ENCODE results near the gene ENO3.

The ENO3 gene

DNA sequence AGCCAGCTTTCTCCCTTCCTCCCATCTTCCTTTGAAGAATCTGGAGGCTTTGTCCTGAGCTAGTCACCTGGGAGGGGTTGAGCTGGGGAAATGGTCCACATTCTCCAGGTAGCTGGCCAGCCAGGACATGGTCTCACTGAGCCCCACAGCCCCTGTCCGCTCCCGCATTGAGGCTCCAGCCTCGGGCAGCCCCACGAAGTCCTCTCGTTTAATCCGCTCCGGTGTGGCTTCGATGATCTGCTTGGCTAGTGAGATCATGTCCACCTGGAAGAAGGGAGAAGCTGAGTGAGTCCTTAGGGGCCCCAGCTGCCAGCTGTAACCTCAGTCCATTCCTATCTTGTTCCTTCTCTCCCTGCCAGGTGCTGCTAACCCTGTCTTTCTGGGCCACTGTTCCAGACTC, 19.4 kb downstream of the ENO3 start:
- TF ChIP-seq, protein P1, sequence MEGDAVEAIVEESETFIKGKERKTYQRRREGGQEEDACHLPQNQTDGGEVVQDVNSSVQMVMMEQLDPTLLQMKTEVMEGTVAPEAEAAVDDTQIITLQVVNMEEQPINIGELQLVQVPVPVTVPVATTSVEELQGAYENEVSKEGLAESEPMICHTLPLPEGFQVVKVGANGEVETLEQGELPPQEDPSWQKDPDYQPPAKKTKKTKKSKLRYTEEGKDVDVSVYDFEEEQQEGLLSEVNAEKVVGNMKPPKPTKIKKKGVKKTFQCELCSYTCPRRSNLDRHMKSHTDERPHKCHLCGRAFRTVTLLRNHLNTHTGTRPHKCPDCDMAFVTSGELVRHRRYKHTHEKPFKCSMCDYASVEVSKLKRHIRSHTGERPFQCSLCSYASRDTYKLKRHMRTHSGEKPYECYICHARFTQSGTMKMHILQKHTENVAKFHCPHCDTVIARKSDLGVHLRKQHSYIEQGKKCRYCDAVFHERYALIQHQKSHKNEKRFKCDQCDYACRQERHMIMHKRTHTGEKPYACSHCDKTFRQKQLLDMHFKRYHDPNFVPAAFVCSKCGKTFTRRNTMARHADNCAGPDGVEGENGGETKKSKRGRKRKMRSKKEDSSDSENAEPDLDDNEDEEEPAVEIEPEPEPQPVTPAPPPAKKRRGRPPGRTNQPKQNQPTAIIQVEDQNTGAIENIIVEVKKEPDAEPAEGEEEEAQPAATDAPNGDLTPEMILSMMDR (conservative IDR thresholded peaks at IDR 0.05; ENCODE audit: low read depth, low read length), result no peak
- H3K4me3 ChIP-seq (ENCODE audit: low read length), result no peak overlapping the region
- no peak for DNase-seq (ENCODE audit: low read depth)

DNA sequence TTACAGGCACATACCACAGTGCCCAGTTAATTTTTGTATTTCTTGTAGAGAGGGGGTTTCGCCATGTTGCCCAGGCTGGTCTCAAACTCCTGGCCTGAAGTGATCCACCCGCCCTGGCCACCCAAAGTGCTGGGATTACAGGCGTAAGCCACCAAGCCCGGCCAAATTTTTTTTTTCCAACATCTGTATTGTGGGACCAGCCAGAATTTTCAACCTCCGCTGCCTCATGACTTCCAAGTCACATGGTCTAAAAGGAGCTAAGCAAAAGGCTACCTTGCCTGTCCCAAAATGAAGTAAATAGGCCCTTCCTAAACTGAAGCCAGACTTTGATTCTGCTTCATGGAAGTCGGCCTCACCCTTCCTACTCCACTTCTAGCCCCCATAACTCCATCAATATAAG, 20.9 kb downstream of the ENO3 start:
- DNase-seq (ENCODE audit: low read depth), result no peak
- no peak overlapping the region for H3K4me3 ChIP-seq (ENCODE audit: low read length)
- TF ChIP-seq, protein P1 (conservative IDR thresholded peaks at IDR 0.05; ENCODE audit: low read depth, low read length), result no peak

DNA sequence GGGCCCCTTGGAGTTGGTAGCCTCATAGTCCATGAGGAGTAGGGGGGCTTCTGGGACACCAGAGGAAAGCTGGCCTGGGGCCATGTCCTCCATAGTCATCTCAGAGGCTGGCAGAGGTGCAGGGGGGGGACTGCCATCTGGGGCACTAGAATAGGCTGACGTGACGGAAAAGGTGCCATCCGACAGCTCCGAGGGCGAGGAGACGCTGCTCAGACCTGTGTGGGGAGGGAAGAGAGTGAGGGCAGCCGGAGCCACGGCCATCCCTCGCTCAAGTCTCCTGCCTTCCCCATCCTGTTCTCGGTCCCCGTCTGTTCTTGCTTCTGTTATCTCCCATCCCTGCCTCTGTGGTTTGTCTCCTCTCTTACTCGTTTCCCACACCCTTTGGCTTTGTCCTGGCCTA, 21.4 kb downstream of the ENO3 start:
- DNase-seq (ENCODE audit: low read depth), result no peak
- TF ChIP-seq, protein P1 (conservative IDR thresholded peaks at IDR 0.05; ENCODE audit: low read depth, low read length), result no peak
- no peak overlapping the region for H3K4me3 ChIP-seq (ENCODE audit: low read length)

DNA sequence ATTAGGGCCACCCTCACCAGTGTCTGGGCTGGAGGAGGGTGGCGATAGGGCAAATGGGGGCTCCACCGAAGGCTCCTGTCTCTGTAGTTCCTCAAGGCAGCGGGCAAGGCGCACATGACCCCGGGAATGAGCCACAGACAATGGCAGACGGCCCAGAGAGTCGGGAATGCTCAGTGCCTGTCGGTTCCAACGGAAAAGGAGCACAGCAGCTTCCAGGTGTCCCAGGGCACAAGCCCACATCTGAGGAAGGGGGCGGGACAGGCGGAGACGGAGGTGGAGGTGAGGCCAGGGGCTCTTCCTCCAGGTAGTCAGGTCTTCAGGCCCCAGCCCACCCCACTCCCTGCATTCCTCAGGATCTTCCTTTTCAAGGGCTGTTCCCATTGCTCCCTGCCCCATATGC, 21.8 kb downstream of the ENO3 start:
- TF ChIP-seq, protein P1 (conservative IDR thresholded peaks at IDR 0.05; ENCODE audit: low read depth, low read length), result no peak
- DNase-seq (ENCODE audit: low read depth), result no peak
- H3K4me3 ChIP-seq (ENCODE audit: low read length), result no peak overlapping the region

DNA sequence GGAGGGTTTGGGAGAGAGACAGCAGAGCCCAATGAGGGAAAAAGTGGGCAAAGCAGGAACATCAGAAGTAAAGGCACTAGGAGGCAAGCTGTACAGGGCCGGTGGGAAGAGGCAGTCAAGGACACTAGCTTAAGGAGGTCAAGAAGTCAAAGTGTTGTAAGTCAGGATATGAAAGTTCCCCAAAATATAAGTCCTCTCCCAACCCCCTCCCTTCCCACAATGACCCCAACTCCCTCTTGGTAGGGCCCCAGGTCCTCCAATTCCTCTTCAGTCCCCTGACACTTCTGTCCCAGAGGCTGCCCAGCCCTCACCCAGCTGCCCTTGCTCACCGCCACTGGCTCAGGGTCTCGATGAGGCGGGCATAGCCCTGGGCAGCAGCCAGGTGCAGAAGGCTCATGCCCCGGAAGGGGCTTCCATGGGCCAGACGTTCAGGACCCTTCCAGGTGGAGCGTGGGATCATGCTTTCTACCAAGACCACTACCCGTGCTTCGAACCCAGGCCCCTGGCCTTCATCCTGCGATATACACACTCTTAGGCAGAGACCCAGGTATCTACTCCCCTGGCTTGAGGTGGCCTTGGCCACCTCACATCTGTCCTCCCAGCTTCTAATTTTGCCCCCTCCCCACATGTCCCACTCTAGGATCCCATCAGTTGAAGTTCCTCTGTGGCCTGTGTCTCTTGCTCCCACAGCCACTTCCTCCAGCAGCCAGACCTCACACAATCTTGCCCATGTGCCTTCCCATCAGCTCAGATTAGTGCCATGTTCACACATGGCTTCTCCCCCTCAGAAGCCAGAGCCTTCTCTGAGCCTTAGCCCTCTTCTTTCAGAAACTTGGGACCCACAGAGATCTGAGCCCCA, 22.6 kb downstream of the ENO3 start:
- H3K4me3 ChIP-seq (ENCODE audit: low read length), result no peak overlapping the region
- DNase-seq (ENCODE audit: low read depth), result no peak
- TF ChIP-seq, protein P1 (conservative IDR thresholded peaks at IDR 0.05; ENCODE audit: low read depth, low read length), result no peak

DNA sequence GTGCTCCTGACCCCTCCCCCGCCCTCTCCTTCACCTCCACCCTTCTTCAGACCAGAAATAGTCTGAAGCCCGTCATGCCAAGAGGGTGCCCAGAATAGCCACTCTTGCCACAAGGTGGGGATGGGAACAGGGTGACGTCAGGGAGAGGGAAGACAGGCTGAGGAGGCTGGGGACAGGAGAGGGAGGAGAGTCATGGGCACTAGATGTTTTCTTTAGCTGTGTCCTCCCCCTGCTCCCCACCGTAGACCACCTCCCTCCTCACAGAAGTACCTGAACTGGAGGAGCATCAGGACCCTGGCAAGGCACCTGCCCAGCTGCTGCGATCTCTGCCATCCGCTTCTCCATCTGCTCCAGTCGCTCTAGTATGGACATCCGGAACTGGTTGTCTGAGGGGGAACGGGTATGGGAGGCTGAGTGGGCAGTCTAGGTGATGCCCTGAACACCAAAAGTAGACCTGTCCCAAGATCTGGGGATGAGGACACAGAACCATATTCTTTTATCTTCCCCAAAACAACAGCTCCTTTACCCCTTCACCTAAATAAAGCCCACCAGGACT, 23.3 kb downstream of the ENO3 start:
- H3K4me3 ChIP-seq (ENCODE audit: low read length), result no peak overlapping the region
- DNase-seq (ENCODE audit: low read depth), result no peak
- TF ChIP-seq, protein P1 (conservative IDR thresholded peaks at IDR 0.05; ENCODE audit: low read depth, low read length), result no peak

DNA sequence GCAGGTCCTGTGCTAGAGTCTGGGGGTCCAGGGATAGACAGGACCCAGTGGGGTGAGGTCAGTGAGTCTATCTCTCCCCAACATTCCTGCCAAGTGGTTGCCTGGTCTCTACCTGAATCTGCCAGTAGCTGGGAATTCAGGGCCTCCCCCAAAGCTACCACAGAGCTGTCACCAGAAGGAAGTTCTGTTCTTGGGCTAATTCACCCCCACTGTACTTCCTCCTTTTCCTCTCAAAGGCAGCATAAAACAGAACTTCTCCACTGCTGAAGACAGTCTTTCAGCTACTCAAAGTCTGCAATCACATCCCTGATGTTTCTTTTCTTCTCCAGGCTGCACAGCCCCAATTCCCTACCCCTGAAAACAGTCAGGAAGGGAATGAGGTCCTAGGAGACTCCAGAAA, 27.8 kb downstream of the ENO3 start:
- TF ChIP-seq, protein P1 (conservative IDR thresholded peaks at IDR 0.05; ENCODE audit: low read depth, low read length), result no peak
- H3K4me3 ChIP-seq (ENCODE audit: low read length), result no peak overlapping the region

More for the DNA sequence above, 27.8 kb downstream of the ENO3 start:
- no peak for DNase-seq (ENCODE audit: low read depth)

All from retinal pigment epithelial cell (primary cell).